GM15510 (cell line): Measurements from ENCODE around the gene FABP6.

Source experiments
- POLR2A ChIP-seq: IDR thresholded peaks from 3 replicates; pipeline ENCODE4 v1.6.1; 2011; ENCODE audit warnings: borderline replicate concordance; ENCODE audit not compliant: insufficient read length; ENCODE audit errors: extremely low read depth

Gene FABP6

GRCh38 chr5:160229190-160229742, at the start of gene FABP6:
FABP6 (plus strand) TSS chr5:160229506; CDS start chr5:160229558, 52 bp downstream.
- TF ChIP-seq POLR2A = no peak

DNA sequence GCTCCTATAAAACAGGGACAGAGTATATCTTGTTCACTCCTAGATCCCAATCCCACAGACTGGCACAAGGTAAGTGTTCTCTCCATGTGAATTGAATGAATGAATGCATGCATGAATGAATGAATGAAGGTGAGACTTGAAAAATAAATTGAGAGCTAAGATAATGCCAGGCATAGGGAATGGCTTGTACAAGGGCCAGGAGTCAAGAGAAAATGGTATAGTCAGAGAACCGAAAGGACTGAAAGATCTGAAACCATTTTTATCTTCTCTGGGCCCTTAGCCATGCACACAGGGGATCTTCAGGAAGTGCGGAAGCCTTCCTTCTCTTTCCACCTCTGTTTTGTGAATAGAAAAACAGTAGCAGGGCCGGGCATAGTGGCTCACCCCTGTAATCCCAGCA, 48.4 kb upstream of the FABP6 start:
- TF ChIP-seq POLR2A = no peak

DNA sequence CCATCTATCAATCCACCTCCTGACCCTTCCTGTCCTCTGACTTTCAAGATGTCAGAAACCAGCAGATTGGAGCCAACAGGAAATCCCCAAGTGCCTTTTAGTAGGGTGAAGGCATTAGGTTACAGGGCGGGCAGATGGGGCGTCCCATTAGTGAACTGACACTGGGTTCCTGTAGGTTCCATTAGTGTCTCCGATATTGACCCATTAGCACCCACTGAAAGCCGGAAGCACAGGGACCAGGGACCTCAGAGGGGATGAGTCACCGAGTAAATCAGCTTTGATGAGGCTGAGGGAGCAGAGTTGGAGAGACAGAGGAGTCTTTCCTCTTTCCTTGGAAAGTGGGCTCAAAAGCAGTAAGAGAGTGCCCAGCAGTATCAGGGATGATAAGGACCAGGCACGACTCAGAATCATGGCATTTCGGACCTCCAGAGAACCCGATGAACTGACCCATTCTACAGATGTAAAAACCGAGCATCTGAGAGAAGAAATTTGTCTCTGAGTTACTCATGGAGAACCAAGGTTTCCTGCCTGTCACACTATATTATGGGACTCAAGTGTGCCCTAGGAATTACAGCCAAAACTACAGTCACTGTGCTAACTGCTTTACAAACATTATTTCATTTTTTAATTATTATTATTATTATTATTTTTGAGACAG, 47.2 kb upstream of the FABP6 start:
- TF ChIP-seq POLR2A = no peak

DNA sequence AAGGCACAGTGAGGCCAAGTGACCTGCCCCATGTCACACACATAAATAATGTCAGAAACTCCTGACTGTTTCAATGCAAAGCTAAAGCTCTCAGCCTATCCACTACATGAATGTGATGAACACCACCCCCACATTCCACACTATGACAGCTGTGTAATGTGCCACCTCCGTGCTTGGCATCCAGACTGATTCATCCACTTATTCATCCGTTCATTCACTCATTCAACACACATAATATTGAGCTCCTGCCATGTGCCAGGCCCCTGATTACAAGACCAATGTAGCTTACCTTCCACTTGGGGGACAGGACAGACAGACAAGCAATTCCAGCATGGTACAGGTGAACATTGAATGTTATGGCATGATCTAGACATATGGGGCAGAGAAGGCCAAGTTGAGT, 46.2 kb upstream of the FABP6 start:
- no peak for TF ChIP-seq POLR2A

DNA sequence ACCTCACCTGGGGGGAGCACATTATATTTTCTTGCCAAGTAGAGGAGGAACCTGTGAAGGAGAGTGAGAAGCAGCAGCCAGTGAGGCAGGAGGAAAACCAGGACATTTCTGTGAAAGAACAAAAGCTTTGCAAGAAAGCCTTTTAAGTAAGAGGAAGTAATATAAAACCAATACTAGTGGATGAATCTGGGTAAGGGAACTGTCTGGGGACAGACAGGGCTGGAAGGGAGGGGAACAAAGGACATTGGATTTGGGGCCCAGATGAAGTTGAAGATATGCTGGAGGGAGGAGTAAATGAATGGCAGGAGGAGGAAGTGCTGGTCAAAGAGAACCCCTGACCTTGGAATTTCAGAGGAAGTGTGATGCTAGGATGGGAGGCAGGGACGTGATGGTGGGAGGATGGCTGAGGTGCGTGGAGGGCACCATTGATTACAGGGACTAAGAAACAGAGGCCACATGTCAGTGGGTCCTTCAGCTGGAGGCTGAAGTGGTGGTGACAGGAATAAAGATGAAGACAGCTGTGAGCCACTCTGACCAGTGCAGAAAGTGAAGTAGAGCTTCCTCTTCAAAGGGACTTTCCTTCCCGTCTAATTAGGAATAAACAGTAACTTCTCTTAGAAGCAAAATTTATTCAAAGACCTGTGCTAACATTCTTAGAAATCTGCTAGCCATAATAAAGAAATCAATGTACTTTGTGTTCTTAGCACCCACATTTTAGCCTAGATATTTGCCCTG, 43.5 kb upstream of the FABP6 start:
- no peak for TF ChIP-seq POLR2A

GRCh38 chr5:160186480-160186879, 42.8 kb upstream of the FABP6 start:
- TF ChIP-seq POLR2A = no peak

- no peak for TF ChIP-seq POLR2A
These were observed 42.2 kb upstream of the FABP6 start for GRCh38 chr5:160187091-160187490.

GRCh38 chr5:160188141-160189015, 40.9 kb upstream of the FABP6 start:
- TF ChIP-seq POLR2A = no peak

DNA sequence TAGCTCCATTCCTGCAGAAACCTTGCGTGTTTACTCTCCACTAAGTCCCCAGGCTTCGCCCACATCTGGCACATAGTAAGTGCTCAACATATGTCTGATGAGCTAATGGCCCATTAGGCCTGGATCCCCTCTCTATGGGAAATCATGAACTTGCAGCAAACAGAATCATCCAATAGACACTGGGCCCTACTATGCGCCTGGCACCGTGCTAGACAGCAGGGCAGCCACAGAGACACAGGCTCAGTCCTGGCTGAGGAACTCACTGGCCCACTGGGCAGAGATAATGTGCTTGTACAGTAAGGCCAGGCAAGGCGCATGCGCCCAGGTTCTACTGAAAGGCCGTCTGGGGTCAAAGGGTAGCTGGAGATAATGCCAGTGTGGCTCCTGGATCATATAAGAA, 36.9 kb upstream of the FABP6 start:
- TF ChIP-seq POLR2A = no peak

DNA sequence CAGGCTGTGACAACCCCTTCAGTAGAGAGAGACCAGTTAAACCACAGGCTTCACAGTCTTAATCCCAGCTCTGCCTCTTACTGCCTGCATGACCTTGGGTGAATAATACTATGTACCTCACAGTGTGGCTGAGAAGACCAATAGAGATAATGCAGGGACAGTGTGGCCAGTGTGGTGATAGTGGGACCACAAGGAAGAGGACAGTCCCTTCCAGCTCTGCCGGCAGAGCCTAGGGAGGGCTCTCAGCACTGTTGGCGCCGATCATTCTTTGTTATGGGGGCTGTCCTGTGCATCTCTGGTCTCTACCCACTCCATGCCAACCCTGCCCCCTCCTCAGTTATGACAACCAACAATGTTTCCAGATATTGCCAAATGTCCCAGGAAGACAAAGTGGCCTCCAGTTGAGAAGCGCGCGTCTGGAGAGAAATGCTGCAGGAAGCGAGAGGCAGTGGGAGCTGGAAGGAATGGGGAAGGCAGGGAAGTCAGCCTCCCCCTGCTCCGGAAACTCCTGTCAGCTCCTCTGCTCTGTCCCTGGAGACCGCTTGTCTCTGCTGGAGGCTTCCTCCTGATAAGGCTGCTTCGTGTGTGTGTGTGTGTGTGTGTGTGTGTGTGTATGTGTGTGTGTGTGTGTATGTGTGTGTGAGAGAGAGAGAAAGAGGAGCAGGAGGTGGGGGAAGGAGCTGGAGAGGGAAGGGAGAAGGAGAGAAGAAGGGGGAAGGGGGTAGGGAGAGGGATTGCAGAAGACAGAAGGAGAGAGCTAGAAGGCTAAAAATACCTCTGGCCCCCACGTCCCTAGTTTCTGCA, 31.8 kb upstream of the FABP6 start:
- no peak for TF ChIP-seq POLR2A

DNA sequence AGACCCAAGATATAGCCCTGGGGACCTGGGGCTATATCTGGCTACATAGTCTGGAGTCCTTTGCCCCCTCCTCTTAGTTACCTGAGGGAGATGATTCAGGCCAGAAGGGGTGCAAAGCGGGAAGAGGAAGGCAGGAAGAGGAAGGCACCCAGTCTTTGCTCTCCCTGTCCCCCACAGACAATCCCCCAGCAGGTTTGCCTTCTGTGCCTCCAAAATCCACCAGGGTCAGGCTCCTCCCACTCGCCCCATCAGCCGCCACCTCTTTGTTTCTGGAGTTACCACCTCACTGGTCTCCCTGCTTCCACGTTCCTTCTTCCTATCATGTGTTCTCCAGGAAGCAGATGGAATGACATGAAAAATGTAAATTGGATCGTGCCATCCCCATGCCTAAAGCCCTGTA, 31.2 kb upstream of the FABP6 start:
- no peak for TF ChIP-seq POLR2A

- no peak for TF ChIP-seq POLR2A
These were observed 30.4 kb upstream of the FABP6 start for GRCh38 chr5:160198841-160199409.

GRCh38 chr5:160199410-160199911, 29.8 kb upstream of the FABP6 start:
- no peak for TF ChIP-seq POLR2A

DNA sequence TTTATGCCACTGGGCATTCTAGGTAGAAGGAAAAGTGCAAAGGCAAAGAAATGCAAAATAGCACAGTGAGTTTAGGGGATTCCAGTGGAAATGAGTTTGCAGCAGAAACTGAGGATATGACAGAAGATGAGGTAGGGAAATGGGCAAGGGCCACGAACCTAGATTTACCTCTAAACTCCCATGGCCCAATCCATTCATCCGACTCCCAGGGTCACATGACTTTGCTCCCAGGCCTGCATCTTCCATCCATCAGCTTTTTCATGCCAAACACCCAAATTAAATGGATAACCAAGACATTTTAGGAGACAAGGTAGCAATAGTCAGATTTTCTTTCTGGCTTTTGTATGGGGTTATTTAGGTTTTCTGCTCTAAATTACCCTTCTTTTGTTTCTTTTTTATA, 22.2 kb upstream of the FABP6 start:
- no peak for TF ChIP-seq POLR2A
